Measurements from ENCODE around the gene TMEM121.

Gene TMEM121

DNA sequence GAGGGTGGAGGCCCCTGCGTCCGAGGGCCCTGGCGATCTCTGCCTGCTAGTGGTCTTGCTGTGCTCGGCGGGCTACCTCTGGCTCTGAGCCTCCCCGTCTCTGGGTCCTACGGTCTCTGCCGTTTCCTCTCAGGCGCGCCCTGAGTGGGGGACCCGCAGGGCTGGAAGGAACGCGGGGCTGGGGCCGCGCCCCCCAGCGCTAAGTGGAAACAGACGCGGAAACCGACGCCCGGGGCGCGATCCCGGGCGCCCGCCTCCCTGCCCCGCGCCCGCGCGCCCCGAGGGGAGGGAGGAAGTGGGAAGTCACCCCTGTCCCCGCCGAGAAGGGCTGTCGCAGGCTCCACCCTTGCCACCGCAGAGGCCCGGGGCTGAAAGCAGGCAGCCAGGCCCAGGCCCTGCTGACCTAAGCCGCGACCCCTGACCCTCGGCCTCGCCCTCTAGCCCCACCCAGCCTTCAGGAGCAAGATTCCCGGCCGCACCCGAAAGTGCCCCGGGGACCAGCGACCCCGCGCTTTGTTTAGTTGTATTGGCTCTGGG lies 38.9 kb upstream of the TMEM121 start:
- DNase-seq, result no peak

DNA sequence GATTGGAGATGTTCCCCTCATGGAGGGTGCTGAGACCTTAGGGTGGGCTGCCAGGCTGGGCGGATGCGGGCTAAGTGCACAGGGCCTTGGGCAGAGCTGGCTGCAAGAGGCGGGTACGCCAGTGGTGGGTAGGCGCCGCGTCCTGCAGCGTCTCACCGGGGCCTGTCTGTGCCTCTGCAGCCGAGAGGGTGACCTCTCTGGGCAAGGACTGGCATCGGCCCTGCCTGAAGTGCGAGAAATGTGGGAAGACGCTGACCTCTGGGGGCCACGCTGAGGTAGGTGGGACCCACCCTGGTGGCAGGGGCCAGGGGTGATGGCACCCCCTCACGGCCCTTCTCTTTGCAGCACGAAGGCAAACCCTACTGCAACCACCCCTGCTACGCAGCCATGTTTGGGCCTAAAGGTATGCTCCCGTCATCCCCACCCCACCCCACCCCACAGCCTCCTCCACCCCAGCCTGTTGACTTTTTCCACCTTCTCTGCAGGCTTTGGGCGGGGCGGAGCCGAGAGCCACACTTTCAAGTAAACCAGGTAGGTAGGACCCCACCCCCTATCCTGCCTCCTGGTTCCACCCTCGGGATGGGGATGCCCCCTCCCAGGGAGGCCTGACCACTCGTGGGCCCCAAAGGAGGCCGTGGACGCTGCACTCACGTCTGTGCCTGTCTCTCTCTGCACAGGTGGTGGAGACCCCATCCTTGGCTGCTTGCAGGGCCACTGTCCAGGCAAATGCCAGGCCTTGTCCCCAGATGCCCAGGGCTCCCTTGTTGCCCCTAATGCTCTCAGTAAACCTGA lies 38.2 kb upstream of the TMEM121 start:
- no peak for DNase-seq

DNA sequence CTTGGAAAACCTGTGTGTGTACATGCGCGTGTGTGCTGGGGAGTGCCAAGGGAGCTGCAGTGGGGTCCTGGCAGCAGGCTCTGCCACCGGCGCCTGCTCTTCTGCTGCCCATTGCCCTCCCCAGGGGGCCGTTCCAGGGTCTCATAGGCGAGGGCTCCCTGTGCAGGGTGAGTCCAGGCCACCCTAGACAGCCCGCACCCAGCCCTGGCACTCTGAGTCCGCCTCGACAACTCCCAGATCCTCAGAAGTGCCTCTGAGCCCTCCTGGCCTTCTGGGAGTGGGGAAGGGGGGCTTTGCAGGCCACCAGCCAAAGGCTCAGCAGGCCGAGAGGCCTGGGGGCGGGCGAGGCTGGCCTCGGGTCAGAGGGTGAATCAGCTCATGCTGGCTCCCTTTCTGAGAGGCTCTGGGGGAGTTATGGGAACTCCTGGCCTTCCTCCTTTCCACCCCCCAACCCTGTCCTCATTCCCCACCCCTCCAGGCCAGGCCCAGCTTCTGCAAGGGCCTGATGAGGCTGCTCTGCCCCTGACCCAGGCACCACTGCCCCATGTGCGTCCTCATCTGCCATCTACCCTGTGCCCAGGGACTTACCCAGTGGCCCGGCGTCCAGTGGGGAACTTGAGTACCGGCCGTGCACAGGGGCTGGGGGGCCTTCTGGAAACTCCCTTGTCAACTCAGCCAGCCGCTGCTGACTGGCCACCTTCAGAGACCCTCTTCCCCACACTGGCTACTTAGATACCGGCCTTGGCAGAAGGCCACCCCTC lies 37.4 kb upstream of the TMEM121 start:
- no peak for DNase-seq

DNA sequence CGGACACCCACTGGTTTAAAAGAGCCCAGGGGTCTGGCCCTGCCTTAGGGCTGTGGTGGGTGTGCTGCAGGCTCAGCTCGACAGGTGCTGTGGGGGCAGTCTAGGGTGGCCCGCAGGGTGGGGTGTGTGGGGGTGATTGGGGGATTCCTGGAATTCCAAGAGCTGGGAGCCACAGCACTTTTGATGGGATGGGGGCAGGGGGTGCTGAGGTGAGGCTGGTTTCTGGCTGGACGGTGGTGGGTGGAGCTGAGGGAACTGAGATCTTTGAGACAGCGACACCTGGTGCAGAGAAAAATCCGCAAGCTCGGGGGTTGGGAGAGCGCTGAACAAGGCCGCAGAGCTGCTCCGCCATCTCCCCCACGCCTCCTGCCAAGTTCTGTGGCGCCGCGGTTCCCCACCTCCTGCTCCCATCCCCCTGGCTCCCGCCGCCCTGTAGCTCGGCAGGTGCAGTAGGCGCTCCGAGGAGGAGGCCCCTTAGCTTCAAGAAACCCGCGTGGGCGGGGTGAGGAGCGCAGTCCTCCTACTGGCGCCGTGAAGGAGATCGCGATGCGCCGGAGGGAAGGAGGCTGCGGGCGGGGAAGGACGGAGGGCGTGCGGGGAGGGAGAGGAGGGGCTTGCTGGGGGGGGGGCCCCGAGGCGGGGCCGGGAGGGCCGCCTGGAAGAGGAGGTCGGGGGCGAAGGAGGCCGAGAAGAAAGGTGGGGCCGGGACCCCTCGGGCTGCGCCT lies 36.7 kb upstream of the TMEM121 start:
- DNase-seq, result peak; percentile 57

DNA sequence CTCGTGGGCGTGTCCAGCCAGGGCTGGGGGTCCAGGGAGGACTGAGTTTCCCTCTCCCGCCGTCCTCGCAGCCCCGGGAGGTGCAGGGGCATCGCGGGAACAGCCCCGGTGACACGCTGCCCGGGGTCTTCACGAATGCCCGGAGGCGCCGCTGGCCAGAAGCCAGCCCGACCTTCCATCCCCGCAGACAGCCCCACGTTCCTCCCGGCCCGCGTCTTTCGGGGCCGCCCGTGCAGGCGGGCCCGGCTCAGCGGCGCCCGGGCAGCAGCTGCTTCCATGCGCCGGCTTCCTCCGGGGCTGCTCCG lies 36.2 kb upstream of the TMEM121 start:
- no peak for DNase-seq

DNA sequence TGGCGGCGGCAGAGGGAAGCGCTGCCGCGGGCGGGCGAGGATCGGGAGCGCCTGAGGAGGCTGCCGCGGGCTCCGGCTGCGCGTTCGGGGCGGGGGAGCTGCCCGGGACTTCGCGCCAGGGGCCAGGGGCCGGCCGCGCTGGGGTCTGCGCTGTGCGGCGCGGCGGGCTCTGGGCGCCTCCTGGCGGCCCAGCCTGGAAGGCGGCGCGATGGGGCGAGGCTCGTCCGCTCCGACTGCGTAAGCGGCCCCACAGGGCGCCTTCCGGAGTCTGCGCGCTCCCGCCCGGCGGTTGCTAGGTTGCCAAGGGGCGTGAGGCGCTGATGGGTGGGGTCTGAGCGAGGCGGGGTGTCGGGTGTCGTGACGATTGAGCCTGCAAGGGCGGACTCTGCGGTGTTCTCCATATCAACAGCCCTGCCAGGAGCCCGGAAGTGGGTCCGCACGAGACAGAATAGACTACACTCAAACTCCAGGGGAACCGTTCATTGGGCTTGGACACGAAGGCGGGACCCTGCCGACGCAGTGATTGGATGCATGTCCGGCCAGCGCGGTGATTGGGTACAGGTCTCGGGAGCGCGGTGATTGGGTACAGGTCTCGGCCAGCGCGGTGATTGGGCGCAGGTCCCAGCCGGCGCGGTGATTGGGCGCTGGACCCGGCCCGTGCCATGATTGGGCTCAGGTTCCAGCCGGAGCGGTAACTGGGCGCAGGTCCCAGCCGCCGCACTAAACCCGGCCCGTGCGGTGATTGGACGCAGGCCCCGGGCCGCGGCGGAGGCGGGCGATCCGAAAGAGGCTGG lies 35.6 kb upstream of the TMEM121 start, which contains the start of gene TEDC1:
Gene TEDC1, plus strand, starts transcription at position 675 of the 794 bp plus-strand sequence. CDS start 130 bp downstream, outside the sequence.
- peak; percentile 98 for DNase-seq

DNA sequence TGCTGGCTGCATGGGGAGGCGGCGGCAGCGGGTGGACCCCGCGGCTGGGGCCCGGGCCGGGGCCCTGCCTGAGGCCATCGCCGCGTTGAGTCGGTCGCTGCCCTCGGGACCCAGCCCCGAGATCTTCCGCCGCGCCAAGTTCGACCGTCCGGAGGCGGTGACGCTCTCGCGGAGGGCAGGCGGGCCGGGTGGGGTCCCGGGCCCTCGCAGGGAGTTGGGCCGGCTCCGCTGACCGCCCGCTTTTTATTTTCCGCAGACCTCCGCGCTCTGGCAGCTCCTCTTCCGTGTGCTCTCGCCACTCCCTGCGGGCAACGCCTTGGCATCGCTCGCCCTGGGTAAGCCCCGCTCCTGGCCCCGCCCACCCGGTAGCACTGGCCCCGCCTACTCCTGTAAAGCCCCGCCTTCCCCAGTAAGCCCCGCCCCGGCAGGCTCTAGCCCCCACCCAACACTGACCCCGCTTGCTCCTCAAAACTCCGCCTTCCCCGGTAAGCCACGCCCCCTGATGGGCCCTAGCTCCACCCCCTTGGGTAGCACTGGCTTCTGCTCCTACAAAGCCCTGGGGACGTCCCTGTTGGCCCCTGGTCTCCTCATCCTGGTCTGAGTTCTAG lies 34.9 kb upstream of the TMEM121 start:
- peak; percentile 44 for DNase-seq

DNA sequence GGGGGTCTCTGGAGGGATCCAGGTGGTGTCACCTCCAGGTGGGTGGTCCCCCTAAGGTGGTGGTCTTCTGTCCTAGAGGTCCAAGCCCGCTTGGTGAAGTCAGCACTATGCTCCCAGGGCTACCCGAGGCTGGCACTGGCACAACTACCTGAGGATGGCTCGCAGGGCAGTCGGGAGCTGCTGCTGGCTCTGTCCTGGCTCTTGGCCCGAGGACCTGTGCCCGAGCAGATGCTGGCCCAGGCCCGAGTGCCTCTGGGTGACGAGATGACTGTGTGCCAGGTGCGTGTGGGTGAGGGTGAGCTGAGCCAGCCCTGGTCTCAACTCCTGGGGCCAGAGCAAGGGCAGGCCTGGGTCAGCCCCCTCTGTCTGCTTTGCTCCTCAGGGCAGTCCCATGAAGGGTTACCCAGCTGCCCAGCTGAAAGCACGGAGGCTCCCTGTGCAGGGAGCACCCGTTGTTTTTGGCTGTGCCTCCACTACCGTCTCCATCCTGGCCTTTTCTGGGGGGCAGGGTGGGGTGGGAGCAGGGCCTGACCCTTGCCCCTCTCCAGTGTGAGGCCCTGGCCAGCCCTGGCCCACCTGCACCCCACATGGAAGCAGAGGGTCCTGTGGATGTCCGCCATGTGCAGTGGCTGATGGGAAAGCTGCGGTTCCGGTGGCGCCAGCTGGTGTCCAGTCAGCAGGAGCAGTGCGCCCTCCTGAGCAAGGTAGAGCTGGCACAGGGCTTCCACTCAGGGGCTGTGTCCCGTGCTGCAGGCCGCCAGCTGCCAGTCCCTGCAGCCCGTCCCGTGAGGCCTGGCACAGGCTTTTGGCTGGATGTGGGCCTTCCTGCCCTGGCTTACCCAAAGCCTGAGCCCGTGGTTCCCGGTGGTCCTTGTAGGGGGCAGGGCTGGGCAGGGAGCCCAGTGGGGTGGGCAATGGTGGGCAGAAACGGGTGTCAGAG lies 34.1 kb upstream of the TMEM121 start:
- no peak for DNase-seq

DNA sequence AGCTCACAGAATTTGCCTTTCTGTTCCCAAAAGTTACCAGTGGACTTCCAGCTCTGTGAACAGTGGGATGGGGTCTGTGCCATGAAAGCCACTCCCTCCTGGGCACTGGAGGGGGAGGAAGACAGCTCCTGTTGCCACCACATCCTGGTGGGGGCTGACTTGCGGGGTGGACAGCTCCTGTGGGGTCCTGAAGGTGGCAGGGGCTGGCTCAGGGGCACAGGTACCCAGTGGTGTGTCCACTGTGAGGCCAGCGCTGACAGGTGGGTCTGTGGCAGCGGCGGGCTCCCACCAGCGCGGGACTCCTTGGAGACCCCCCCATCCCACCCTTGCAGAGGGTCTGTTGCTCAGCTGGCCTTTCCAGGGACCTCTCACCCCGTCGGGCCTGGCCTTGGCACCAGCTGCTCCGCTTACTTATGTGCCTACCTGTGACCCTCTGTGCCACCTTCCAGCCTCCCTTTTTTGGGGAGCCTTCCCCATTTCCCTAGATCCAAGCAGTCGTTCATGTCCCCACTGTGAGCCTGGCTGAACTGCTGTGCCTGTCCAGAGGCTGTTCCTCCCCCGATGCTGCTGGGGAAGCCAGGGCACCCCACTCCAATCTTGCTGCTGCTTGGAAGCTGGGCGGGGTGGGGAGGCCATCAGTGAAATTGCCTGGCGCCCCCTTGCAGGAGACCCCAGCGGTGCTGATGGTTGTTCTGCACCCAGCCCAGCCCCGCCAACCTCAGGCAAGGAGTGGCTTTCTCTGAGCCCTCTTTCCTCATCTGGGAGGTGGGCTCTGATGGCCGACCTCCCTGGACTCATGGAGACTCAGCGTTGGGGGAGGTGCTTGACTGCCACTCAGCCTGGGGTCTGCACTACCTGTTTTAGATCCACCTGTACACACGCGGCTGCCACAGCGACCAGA lies 33.2 kb upstream of the TMEM121 start:
- no peak for DNase-seq

DNA sequence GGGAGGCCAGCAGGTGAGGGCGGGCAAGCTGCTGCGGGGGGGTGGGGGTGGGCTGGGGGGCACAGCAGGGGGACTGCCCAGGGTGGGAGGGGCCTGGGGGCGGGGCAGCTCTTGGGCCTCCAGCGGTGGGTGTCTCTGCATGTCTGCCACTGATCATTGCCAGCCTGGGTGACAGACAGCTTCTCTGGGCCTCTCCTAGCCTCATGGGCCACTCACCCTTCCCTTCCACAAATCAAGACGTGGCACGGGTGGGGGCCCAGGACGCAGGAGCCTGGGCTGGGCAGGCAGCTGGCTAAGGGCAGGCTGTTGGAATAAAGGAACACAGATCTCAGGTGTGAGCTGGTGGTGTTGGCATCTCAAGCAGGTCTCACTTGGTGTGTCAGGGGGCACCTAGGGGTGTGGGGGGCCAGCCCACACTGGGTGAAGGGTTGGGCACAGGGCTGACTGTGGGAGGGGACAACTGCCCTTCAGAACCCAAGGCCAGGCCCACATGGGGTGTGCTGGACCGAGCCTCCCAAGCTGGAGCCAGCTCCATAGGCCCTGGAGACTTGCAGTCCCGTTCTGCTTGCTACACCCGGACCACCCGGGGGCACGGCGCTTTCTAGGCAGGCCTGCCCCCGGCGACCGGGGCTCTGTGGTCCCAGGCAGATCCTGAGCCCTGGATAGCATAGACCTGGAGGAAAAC lies 32.3 kb upstream of the TMEM121 start:
- no peak for DNase-seq

DNA sequence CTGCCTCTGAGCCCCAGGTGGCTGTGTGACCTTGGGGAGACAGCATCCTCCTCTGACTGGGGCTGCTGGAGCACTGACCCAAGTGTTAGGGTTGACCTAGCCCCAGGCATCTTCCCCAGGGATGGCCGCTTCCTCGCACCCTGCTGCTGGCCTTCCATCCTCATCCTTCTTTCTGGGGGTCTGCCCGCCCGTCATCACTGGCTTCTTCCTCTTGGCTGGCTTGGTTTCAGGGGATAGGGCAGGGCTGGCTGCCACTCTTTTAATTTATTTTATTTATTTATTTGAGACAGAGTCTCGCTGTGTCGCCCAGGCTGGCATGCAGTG lies 31.8 kb upstream of the TMEM121 start:
- DNase-seq, result no peak

DNA sequence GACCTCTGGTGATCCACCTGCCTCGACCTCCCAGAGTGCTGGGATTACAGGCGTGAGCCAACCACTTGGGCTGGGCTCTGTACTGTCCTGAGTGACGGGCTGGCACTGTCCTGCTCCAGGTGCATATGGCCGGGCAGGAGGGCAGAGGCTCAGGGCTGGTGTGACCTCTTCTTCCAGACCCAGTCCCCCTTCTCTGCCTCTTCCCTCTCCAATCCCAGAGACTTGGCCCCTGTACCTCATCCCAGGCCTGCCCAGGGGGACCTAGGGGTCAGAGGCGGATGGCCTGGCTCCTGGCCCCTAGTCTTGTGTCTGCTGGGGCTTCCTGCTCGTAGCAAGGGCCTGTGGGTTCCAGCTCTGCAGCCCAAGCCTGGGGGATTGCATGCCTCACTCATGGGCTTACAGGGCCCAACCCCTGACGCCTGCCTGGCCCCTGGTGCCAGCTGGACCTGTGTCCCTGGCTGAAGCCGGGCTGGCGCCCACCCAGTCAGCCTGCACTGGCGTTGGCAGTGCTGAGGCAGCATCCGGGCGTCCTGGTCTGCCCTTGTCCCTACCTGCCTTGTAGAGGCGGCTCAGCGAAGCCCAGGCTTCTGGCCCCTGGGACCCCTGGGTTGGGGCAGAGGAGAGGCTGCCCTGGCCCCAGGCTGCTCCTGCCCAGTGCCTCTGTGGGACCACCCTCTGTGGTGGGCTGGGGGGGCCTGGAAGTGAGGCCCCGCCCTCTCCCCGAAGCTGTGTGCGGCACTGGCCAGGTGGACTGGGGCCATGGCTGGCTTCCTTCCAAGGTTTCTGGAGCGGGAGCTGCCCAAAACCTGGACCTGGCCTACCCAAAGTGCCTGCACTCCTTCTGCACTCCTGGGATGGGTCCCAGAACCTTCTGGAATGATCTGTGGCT lies 31.0 kb upstream of the TMEM121 start:
- DNase-seq, result no peak

DNA sequence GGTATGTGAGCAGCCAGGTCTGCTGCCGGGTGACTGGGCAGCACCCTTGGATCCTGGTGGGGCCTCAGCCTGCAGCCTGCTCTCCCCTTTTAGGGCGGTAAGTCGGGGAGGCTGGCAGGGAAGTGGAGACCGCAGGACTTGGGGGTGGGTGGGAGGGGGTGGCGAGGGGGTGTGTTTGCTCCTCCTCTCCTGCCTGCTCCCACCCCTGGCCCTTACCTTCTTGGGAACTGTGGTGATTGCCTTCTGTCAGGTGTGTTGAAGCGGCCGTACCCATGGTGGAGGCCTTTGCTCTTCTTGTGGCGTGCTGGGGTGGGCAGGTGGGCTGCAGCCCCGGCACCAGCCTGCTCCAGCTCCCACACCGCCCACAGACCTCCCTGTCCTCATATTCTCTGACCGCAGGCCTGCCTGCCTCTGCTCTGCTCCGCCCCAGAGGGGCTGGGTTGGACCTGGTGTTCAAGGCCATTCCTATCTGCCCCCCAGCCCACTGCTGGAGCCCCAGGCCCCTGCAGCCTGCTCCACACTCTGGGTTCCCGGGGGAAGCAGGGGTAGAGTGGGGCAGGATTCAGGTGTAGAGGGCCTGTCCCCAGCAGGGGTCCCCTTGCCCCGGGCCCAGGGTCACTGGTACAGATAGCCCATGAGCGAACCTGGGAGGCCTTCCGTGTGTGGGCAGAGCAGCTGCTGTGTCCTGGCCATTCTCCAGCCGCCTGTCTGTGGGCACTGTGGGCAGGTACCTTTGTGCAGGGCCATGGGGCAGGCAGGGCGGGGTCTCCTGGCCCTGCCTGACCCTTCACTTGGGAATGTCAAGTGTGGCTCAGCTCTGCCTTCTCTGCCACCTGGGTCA lies 30.2 kb upstream of the TMEM121 start:
- DNase-seq, result no peak

DNA sequence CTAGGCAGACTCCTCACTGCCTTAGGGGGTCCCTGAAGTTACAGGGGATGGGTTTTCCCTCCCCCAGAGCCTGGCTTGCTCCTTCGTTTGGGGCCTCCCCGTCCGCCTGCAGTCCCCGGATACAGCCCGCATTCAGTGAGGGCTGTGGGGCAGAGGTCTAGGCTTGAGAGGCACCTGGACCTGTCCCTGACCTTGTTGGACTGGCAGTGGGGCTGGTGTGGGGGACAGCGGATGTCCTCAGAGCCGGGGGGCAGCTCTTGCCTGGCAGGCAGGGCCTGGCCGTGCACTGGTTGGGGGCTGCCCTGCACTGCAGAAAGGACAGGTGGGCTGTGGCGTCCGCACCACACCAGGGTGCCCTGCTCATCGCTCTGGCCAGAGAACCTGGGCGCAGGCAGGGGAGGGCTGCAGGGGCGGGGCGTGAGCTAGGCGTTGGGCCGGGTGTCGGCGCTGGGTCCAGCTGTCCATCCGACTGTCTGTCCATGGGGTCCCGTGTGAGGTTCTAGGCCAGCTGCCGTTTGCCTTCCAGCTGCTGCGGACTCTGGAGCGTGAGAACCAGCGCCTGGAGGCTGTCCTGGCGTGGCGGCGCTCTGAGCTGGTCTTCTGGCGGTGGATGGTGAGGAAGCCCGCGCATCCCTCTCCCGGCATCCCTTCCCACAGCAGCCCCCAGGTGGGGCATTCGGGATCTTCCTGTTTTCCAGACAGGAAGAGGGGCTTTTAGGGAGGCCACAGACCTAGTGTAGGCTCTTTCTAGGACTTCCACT lies 29.4 kb upstream of the TMEM121 start:
- DNase-seq, result no peak

DNA sequence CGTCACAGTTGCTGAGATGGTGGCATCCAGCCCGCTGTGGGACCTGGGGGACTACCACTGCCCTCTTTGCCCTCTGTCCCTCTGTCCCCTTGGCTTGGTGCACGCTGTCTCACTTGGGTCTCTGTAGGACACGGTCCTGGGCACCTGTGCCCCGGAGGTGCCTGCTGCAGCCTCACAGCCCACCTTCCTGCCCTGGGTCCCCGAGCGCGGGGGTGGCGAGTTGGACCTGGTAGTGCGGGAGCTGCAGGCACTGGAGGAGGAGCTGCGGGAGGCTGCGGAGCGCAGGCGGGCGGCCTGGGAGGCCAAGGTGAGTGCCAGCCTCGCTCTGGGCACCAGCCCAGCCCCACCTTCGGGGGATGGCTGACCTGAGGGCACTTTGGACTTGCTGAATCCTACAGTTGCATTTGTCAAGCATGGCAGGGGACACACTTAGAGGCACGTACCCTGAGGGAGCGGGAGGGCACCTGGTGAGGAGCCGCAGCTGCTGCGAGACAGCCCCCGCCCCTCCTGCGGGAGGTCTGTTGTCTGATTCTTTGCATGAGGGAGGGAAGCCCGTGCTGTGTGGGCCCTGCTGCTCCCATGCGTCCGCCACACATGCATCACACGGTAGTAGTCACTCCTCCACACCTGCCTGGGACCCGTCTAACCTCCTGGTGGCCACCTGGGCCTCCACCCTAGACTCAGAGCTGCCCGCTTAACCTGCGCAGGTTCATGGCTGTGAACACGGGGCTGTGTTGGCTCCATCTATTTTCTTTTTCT lies 28.5 kb upstream of the TMEM121 start:
- DNase-seq, result no peak
